ENCODE data around the gene MTHFSD.

Gene MTHFSD

GRCh38 chr16:86505899-86506864, 48.9 kb downstream of the MTHFSD start:
- peak overlapping the region; percentile 47 for H3K4me3 ChIP-seq
- H3K27ac ChIP-seq: no peak overlapping the region
- no peak for TF ChIP-seq CTCF (IDR thresholded peaks at IDR 0.05)

GRCh38 chr16:86505185-86505898, 49.7 kb downstream of the MTHFSD start:
- H3K4me3 ChIP-seq: peak overlapping the region; percentile 47
- H3K27ac ChIP-seq: no peak overlapping the region
- DNase-seq (ENCODE audit: low spot score): no peak
- TF ChIP-seq CTCF (IDR thresholded peaks at IDR 0.05): no peak

More at GRCh38 chr16:86505899-86506864, 48.9 kb downstream of the MTHFSD start:
- no peak for DNase-seq (ENCODE audit: low spot score)

- Histone ChIP-seq H3K4me3 (no peak overlapping the region), H3K27ac (no peak overlapping the region)
- TF ChIP-seq CTCF (IDR thresholded peaks at IDR 0.05): no peak
- DNase-seq (ENCODE audit: low spot score): no peak
These were observed 50.5 kb downstream of the MTHFSD start for GRCh38 chr16:86504315-86505184.

GRCh38 chr16:86503830-86504229, 51.2 kb downstream of the MTHFSD start:
- no peak for DNase-seq (ENCODE audit: low spot score)
- TF ChIP-seq CTCF (IDR thresholded peaks at IDR 0.05): no peak
- H3K27ac ChIP-seq: no peak overlapping the region
- H3K4me3 ChIP-seq: no peak overlapping the region

GRCh38 chr16:86502856-86503748, 51.9 kb downstream of the MTHFSD start:
- Histone ChIP-seq H3K4me3 (no peak overlapping the region), H3K27ac (no peak overlapping the region)
- no peak for TF ChIP-seq CTCF (IDR thresholded peaks at IDR 0.05)
- no peak for DNase-seq (ENCODE audit: low spot score)

All from coronary artery (tissue), 2 donors.